Measurements from ENCODE around the gene NT5DC2. TPM values are rescaled to one million over a fixed set of nuclear protein-coding genes. Genes with fewer than 3 reads are reported as not detected.

The NT5DC2 gene
- total RNA-seq, 1 experiment from 2014 or later: 46.5 TPM

DNA sequence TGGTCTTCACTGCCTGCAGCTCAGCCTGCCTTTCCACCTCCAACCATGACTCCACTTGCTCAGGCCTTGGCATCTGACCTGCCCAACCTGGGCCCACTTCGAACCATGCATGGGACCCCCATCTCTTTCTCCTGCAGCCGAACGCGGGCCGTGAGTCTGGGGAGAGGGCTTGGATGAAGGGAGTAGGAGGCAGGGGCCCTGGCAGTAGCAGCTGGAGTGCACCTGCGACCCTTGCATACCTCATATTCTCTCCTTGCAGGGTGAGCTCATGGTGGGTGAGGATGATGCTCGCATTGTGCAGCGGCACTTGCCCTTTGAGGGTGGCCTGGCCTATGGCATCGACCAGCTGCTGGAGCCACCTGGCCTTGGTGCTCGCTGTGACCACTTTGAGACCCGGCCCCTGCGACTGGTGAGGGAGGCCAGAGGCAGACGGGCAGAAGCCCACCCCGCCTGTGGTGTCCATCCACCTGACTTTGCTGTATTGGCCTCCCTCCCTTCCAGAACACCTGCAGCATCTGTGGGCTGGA is 13.5 kb downstream of the NT5DC2 start:
- Histone ChIP-seq H3K4me2 (ENCODE audit: low read depth, low read length, poor library complexity, severe bottlenecking) (no peak overlapping the region), H2AFZ (ENCODE audit: low read length) (no peak overlapping the region), H3K27me3 (ENCODE audit: low read length) (no peaks in the 10 kb centered on the region), H3K4me1 (ENCODE audit: low read length) (no peaks in the 10 kb centered on the region), H3K36me3 (ENCODE audit: insufficient read depth, low read length) (no peaks in the 10 kb centered on the region), H3K9me2 (replicated peaks; ENCODE audit: insufficient read depth, low read length) (no peaks in the 10 kb centered on the region), H3K4me3 (ENCODE audit: low read length) (no peak overlapping the region), H4K20me1 (ENCODE audit: insufficient read depth, low read depth, low read length) (no peaks in the 10 kb centered on the region), H3K9ac (ENCODE audit: low read length) (no peak overlapping the region), H3K79me2 (ENCODE audit: low read length) (no peaks in the 10 kb centered on the region), H3K9me3 (ENCODE audit: low read length) (no peaks in the 10 kb centered on the region), H3K27ac (ENCODE audit: low read length) (no peak overlapping the region)
- DNase-seq: no peak

DNA sequence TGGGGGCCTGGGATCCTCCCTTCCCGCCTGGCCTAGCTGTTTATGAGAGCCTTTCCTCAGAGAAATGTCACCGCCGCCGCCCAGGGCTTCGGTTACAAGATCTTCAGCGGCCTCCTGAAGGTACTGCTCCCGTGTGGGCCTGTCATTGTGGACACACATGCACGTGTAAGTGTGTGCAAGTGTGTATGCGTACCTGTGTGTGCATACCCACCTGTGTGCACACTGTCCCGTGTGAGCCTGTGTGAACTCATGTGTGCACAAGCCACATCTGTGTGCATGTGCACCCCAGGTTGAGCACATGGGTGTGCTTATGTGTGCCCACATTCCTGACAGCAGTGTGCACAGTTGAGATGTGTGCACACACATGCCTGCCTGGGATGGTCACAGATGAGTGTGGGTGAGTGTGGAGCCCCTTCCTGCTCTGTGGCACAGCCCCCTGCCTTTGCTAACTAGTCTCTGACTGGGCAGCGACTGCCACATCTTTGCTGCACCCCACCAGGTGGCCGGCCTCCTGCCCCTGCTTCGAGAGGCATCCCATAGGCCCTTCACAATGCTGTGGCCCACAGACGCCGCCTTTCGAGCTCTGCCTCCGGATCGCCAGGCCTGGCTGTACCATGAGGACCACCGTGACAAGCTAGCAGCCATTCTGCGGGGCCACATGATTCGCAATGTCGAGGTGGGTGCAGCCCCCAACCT is 14.1 kb downstream of the NT5DC2 start:
- H4K20me1 ChIP-seq (ENCODE audit: insufficient read depth, low read depth, low read length): no peaks in the 10 kb centered on the region
- DNase-seq: no peak
- H3K36me3 ChIP-seq (ENCODE audit: insufficient read depth, low read length): no peaks in the 10 kb centered on the region
- H3K79me2 ChIP-seq (ENCODE audit: low read length): no peaks in the 10 kb centered on the region
- no peaks in the 10 kb centered on the region for H3K9me3 ChIP-seq (ENCODE audit: low read length)
- no peak overlapping the region for H2AFZ ChIP-seq (ENCODE audit: low read length)
- H3K9me2 ChIP-seq (replicated peaks; ENCODE audit: insufficient read depth, low read length): no peaks in the 10 kb centered on the region
- no peak overlapping the region for H3K27ac ChIP-seq (ENCODE audit: low read length)
- no peaks in the 10 kb centered on the region for H3K4me1 ChIP-seq (ENCODE audit: low read length)
- no peaks in the 10 kb centered on the region for H3K27me3 ChIP-seq (ENCODE audit: low read length)
- H3K9ac ChIP-seq (ENCODE audit: low read length): no peak overlapping the region
- H3K4me3 ChIP-seq (ENCODE audit: low read length): no peak overlapping the region
- no peak overlapping the region for H3K4me2 ChIP-seq (ENCODE audit: low read depth, low read length, poor library complexity, severe bottlenecking)

DNA sequence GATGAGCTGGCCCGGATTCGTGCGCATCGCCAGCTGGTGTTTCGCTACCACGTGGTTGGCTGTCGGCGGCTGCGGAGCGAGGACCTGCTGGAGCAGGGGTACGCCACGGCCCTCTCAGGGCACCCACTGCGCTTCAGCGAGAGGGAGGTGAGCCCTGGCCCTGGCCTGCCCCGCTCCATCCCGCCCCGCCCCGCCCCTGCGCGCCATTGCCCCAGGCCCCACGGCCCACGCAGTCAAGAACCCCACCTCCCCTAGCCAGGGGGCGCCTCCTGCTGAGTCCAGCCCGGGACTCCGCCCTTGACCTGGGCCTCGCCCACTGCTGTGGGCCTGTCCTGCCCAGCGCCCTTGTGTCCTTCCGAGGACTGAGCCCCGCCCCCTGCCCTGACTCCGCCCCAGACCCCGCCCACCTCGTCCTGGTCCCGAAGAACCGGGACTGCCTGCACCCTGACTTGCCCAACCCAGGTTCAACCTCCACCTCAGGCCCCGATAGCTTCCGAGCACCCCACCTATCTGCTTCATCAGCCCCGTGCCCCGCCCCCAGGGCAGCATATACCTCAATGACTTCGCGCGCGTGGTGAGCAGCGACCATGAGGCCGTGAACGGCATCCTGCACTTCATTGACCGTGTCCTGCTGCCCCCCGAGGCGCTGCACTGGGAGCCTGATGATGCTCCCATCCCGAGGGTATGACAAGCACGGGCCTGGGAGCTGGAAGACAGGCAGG is 14.8 kb downstream of the NT5DC2 start:
- Histone ChIP-seq H3K9ac (ENCODE audit: low read length) (no peak overlapping the region), H3K9me2 (replicated peaks; ENCODE audit: insufficient read depth, low read length) (no peaks in the 10 kb centered on the region), H3K9me3 (ENCODE audit: low read length) (no peaks in the 10 kb centered on the region), H3K4me3 (ENCODE audit: low read length) (no peak overlapping the region), H3K27me3 (ENCODE audit: low read length) (no peaks in the 10 kb centered on the region), H3K4me2 (ENCODE audit: low read depth, low read length, poor library complexity, severe bottlenecking) (no peak overlapping the region), H2AFZ (ENCODE audit: low read length) (no peak overlapping the region), H4K20me1 (ENCODE audit: insufficient read depth, low read depth, low read length) (no peaks in the 10 kb centered on the region), H3K4me1 (ENCODE audit: low read length) (no peaks in the 10 kb centered on the region), H3K79me2 (ENCODE audit: low read length) (no peaks in the 10 kb centered on the region), H3K36me3 (ENCODE audit: insufficient read depth, low read length) (no peaks in the 10 kb centered on the region), H3K27ac (ENCODE audit: low read length) (no peak overlapping the region)
- DNase-seq: no peak

DNA sequence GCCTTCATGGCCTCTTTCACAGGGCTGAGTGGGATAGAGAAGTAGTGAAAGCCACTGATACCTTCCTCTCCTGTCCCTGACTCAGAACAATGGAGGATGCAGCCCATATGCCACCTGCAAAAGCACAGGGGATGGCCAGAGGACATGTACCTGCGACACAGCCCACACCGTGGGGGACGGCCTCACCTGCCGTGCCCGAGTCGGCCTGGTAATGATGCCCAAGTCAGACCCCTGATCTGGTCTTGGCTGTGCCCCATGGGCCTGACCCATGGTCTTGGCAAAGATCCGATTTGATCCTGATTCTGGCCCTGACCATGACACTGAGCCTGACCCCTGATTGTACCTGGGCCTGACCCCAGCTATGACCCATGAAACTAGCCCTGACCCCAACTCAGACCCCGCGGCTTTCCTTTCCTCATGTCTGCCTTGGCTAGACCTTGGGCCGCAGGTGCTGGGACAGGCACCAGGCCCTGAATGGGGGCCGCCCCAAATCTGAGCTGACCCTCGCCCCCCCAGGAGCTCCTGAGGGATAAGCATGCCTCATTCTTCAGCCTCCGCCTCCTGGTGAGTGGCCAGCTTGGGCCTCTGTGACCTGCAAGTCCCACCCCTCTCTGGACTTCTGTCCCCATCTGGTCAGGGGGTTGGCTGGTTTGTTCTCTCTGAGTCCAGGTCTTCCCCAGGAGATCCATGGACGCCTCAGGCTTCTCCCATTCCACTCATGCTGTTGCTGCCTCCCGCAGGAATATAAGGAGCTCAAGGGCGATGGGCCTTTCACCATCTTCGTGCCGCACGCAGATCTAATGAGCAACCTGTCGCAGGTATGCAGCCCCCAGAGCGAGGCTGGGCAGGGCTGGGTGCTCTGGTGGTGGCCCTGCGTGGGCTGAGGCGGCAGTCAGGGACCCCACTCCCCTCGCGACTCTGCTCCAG is 15.6 kb downstream of the NT5DC2 start:
- Histone ChIP-seq H3K27ac (ENCODE audit: low read length) (no peak overlapping the region), H2AFZ (ENCODE audit: low read length) (no peak overlapping the region), H3K9me3 (ENCODE audit: low read length) (no peaks in the 10 kb centered on the region), H3K9ac (ENCODE audit: low read length) (no peak overlapping the region), H3K4me3 (ENCODE audit: low read length) (no peak overlapping the region), H3K4me1 (ENCODE audit: low read length) (no peaks in the 10 kb centered on the region), H3K36me3 (ENCODE audit: insufficient read depth, low read length) (no peaks in the 10 kb centered on the region), H3K79me2 (ENCODE audit: low read length) (no peaks in the 10 kb centered on the region), H4K20me1 (ENCODE audit: insufficient read depth, low read depth, low read length) (no peaks in the 10 kb centered on the region), H3K9me2 (replicated peaks; ENCODE audit: insufficient read depth, low read length) (no peaks in the 10 kb centered on the region), H3K27me3 (ENCODE audit: low read length) (no peaks in the 10 kb centered on the region), H3K4me2 (ENCODE audit: low read depth, low read length, poor library complexity, severe bottlenecking) (no peak overlapping the region)
- no peak for DNase-seq

DNA sequence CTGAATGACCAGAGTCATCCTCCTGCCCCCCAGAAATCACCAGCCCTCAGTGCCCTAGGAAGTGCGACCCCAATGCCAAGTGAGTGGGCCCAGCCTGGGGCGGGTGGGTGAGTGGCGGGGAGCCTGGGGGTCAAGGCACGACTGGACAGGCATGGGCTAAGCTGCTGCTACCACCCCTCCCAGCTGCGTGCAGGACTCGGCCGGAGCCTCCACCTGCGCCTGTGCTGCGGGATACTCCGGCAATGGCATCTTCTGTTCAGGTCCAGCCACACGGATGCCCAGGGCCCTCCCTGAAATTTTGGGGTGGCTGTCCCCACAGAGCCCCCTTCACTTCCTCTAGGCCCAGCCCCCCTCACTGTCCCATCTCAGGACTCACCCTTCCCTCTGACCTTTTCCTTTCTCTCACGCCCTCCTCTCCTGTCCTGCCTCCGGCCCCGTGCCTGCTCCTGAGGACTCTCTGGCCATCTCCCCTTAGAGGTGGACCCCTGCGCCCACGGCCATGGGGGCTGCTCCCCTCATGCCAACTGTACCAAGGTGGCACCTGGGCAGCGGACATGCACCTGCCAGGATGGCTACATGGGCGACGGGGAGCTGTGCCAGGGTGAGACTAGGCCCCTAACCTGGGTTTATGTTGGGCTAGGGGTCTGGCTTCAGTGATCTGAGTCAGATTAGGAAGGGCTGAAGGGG is 17.0 kb downstream of the NT5DC2 start:
- H3K36me3 ChIP-seq (ENCODE audit: insufficient read depth, low read length): no peaks in the 10 kb centered on the region
- no peaks in the 10 kb centered on the region for H3K27me3 ChIP-seq (ENCODE audit: low read length)
- H3K4me3 ChIP-seq (ENCODE audit: low read length): no peak overlapping the region
- no peaks in the 10 kb centered on the region for H3K9me3 ChIP-seq (ENCODE audit: low read length)
- H3K9me2 ChIP-seq (replicated peaks; ENCODE audit: insufficient read depth, low read length): no peaks in the 10 kb centered on the region
- H4K20me1 ChIP-seq (ENCODE audit: insufficient read depth, low read depth, low read length): no peaks in the 10 kb centered on the region
- H3K27ac ChIP-seq (ENCODE audit: low read length): no peak overlapping the region
- no peaks in the 10 kb centered on the region for H3K4me1 ChIP-seq (ENCODE audit: low read length)
- H3K4me2 ChIP-seq (ENCODE audit: low read depth, low read length, poor library complexity, severe bottlenecking): no peak overlapping the region
- no peak for DNase-seq
- no peak overlapping the region for H2AFZ ChIP-seq (ENCODE audit: low read length)
- H3K79me2 ChIP-seq (ENCODE audit: low read length): no peaks in the 10 kb centered on the region
- H3K9ac ChIP-seq (ENCODE audit: low read length): no peak overlapping the region

DNA sequence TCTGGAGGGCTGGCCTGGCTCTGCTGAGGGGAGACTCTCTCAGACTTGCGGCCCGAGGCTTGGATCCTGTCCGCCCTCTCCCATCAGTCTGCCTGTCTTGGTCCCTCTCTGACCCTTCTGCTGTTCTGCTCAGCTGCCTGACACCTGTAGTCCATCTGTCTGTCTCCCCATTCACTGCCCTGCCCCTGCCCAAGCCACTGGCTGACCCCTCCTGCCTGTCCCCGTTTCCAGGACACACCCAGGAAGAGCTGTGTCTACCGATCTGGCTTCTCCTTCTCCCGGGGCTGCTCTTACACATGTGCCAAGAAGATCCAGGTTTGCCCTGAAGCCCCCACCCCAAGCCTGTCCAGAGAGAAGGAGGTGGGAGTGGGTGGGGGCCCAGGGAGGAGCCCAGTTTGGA is 18.5 kb downstream of the NT5DC2 start:
- no peaks in the 10 kb centered on the region for H3K79me2 ChIP-seq (ENCODE audit: low read length)
- H3K9me2 ChIP-seq (replicated peaks; ENCODE audit: insufficient read depth, low read length): no peaks in the 10 kb centered on the region
- H3K36me3 ChIP-seq (ENCODE audit: insufficient read depth, low read length): no peaks in the 10 kb centered on the region
- no peak overlapping the region for H3K4me3 ChIP-seq (ENCODE audit: low read length)
- no peaks in the 10 kb centered on the region for H3K9me3 ChIP-seq (ENCODE audit: low read length)
- H4K20me1 ChIP-seq (ENCODE audit: insufficient read depth, low read depth, low read length): no peaks in the 10 kb centered on the region
- no peaks in the 10 kb centered on the region for H3K27me3 ChIP-seq (ENCODE audit: low read length)
- H2AFZ ChIP-seq (ENCODE audit: low read length): no peak overlapping the region
- no peak overlapping the region for H3K4me2 ChIP-seq (ENCODE audit: low read depth, low read length, poor library complexity, severe bottlenecking)
- DNase-seq: no peak
- H3K9ac ChIP-seq (ENCODE audit: low read length): no peak overlapping the region
- H3K27ac ChIP-seq (ENCODE audit: low read length): no peak overlapping the region
- H3K4me1 ChIP-seq (ENCODE audit: low read length): no peaks in the 10 kb centered on the region

DNA sequence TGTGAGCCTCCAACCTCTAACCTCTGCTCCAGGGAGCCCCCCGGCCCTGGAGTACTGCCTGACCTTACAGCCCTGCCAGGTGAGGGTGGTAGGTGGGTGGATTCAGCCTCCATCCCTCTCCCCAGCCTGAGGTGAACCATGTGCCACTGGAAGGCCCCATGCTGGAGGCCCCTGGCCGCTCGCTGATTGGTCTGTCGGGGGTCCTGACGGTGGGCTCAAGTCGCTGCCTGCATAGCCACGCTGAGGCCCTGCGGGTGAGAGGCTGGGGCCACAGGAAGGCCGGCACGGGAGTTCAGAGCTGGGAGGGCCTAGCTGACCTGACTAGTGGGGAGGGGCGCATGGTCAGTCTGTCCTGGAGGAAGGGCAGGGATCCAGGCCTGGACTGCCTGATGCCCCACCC is 19.1 kb downstream of the NT5DC2 start:
- no peak overlapping the region for H3K9ac ChIP-seq (ENCODE audit: low read length)
- H3K36me3 ChIP-seq (ENCODE audit: insufficient read depth, low read length): no peaks in the 10 kb centered on the region
- no peaks in the 10 kb centered on the region for H3K79me2 ChIP-seq (ENCODE audit: low read length)
- no peaks in the 10 kb centered on the region for H3K4me1 ChIP-seq (ENCODE audit: low read length)
- H3K9me2 ChIP-seq (replicated peaks; ENCODE audit: insufficient read depth, low read length): no peaks in the 10 kb centered on the region
- no peak overlapping the region for H3K4me2 ChIP-seq (ENCODE audit: low read depth, low read length, poor library complexity, severe bottlenecking)
- H3K4me3 ChIP-seq (ENCODE audit: low read length): no peak overlapping the region
- no peak for DNase-seq
- H4K20me1 ChIP-seq (ENCODE audit: insufficient read depth, low read depth, low read length): no peaks in the 10 kb centered on the region
- no peaks in the 10 kb centered on the region for H3K27me3 ChIP-seq (ENCODE audit: low read length)
- no peak overlapping the region for H2AFZ ChIP-seq (ENCODE audit: low read length)
- H3K9me3 ChIP-seq (ENCODE audit: low read length): no peaks in the 10 kb centered on the region
- no peak overlapping the region for H3K27ac ChIP-seq (ENCODE audit: low read length)

All from Karpas-422 (cell line).